Lower leg skin (tissue), 3 donors: Measurements from ENCODE around the gene PTPRU.

ENCODE experiments used
- POLR2A ChIP-seq, 2 donors: fragments of 450-650 bp; IDR thresholded peaks; one replicate each; pipeline ENCODE4 v1.6.1; 2016 to 2017; ENCODE audit warnings: antibody characterized with exemption in 2 of 2, mild to moderate bottlenecking in 1 of 2, moderate library complexity in 1 of 2
- TF ChIP-seq, protein P1 (sequence below), 3 donors: fragments of 450-650 bp; IDR thresholded peaks; one replicate each; pipeline ENCODE4 v1.5.1; 2016; ENCODE audit warnings: antibody characterized with exemption in 3 of 3, mild to moderate bottlenecking in 3 of 3, moderate library complexity in 2 of 3

DNA sequence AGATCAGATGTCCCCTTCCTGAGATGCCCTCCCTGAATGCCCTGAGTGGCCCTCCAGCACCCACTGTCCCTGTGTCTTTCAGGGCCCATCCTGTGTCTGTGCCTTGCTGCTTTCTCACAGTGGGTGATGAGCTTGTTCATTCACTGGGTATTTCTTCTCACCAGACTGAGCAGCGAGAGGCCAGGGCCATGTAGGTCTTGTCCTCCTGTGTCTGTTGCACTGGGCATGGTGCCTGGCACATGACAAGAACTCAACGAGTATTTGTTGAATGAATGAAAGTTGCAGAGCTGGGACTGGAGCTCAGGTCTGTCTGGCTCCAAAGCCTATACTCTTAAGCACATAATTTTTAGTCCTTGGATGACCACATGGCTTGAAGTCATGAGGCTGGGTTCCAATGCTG is 93.8 kb downstream of the PTPRU start:
- TF ChIP-seq, protein P1, sequence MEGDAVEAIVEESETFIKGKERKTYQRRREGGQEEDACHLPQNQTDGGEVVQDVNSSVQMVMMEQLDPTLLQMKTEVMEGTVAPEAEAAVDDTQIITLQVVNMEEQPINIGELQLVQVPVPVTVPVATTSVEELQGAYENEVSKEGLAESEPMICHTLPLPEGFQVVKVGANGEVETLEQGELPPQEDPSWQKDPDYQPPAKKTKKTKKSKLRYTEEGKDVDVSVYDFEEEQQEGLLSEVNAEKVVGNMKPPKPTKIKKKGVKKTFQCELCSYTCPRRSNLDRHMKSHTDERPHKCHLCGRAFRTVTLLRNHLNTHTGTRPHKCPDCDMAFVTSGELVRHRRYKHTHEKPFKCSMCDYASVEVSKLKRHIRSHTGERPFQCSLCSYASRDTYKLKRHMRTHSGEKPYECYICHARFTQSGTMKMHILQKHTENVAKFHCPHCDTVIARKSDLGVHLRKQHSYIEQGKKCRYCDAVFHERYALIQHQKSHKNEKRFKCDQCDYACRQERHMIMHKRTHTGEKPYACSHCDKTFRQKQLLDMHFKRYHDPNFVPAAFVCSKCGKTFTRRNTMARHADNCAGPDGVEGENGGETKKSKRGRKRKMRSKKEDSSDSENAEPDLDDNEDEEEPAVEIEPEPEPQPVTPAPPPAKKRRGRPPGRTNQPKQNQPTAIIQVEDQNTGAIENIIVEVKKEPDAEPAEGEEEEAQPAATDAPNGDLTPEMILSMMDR (IDR thresholded peaks at IDR 0.05), result no peak
- TF ChIP-seq POLR2A (IDR thresholded peaks at IDR 0.05), result no peak
